NCI-H1436 (cell line): ENCODE data around the gene PCCA.
"Not testable (repeated sequence)": the region's sequence is repeated elsewhere in the genome, so short reads cannot be mapped to it uniquely, and the experiment has no call there.

Experiments used
- DNase-seq: peaks from one replicate; lab custom pipeline; 2025; lab: John Stamatoyannopoulos, UW

The PCCA gene

DNA sequence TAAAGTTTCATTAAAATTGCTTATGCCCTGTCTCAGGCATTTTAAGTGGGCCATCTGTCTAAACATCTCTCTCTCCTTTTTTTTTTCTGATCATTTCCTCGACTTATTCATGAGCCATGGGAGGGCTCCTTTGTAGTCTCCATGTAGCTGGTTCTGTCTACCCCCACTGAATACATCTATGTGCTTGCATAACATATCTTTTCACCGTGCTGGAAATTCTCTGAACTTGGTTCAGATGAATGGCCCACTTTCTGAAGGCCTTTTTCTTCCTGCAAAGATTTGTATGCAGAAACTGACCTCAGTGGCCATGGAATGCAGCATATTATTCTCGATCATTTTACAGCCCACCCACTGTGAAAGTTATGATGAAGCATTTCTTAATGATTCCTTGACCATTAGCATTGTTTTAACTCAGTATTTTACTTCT lies 274.4 kb downstream of the PCCA start:
- no peak for DNase-seq

DNA sequence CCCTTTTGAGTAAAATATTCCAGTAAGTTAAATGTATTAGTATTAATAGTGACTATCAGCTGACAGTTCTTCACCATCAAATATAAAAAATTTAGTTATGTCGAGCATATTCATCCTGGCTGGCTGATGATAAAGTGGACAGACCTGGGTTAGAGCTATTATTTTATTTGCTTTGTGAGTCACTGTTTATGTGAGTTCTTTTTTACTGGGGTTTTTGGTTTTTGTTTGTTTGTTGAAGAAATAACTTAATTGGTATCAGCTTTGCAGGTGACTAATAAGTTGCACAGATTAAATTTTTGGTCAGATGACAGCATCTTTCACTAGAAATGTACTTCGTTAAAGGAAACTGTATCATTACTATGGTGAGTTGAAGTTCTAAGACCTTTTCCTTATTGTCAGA lies 275.0 kb downstream of the PCCA start:
- DNase-seq, result no peak

DNA sequence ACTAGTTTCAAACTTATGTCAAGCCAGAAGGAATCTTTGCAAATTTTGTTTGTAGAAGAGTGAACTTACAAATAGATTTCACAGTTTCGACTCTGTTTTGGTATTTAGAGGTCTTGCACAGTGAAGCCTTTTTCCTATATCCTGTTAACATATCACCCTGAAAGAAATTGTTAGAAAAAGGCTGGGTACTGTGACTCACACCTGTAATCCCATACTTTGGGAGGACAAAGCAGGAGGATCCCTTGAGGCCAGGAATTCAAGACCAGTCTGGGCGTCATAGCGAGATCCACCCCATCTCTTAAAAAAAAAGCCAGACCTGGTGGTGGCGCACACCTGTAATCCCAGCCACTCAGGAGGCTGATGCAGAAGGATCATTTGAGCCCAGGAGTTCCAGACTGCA lies 275.7 kb downstream of the PCCA start:
- no peak for DNase-seq

DNA sequence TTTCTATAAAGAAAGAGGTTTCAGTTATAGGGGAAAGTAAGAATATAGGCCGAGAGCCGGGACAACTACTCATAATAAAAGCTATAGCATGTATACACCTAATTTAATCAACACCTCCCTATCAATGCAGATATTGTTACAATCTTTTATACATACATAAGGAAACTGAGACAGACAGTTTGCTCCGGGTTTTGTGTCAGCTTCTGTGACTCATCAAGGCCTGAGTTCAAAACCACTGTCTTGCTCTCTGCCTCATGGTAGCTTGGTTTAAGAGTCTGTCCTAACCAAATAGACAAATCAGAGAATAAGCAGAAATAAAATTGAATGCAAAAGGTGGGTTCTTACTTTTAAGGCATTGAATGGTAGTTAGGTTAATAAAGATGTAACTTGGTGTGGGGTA lies 276.8 kb downstream of the PCCA start:
- no peak for DNase-seq

DNA sequence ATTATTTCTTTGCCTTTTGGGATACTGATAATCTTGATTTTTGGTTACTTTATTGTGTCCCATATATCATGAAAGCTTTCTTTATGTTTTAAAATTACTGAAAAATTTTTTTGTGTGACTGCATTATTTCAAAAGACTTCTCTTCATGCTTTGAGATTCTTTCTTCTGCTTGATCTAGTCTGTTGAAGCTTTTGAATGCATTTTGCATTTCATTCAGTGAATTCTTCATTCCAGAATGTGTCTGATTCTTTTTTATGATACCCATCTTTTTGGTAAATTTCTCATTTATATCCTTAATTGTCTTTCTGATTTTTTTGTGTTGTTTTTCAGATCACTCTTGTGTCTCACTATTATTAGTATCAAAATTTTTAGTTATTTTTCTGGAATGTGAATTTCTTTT lies 289.6 kb downstream of the PCCA start:
- no peak for DNase-seq

DNA sequence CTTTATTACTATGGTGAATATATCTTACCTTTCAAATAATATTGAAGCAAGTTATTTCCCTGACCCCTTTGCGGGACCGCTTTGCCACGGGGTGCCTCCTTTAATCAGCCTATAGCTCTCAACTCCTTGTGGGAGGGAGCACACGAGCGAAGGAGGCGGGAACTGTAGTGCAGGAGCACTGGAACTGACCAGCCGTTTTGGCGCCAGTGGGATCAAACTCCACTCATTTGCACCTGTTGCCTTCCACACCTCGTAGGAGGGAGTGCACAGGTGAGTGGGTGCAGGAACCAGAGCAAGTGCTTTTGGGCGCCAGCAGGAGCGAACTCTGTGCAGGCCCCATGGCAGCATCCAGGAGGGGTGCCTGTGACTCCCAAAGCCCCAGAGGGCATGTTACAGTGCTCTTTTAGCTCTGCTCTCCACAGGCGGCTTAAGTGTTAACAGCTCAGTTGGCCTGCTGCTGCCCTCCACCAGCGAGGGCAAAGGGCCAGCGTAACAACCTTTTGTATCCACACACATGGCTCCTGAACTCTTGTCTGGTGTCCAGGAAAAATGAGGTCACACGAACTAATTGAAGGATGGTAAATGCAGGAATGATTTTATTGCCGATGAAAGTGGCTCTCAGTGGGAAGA lies 292.8 kb downstream of the PCCA start:
- DNase-seq, result no peak

DNA sequence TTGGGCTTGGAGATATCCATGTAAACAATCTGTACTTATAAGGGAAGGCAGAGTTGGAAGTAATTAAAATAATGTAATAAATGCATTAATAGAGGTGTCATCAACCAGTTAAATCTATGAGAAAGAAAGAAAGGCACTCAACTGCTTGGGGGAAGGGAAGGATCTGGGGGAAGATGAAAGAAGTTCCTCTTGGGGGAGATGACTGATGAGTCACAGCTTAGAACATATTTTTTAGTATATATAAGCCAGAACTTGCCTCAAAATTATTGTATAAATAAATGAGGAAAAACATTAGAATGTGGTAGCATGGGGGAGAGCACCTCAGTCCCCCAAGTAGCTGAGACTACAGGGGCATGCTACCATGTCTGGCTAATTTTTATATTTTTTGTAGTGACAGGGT lies 293.9 kb downstream of the PCCA start:
- DNase-seq, result no peak

DNA sequence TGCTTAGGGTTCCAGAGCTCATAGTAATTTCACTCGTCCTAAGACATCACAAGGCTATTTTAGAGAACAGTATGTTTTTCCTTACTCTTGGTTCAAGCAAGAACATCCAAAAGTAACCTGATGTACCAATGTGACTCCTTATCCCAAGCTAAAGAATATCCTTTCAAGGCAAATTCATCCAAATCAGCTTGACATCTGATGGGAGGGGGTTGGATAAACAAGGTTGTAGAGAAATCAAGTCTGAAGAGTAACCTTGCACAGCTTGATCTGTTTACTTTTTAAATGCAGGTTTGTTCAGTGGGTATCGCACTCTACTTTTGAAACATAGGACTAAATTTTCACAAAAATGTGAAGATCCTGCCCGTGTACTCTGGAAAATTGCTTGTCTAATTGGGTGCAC lies 298.5 kb downstream of the PCCA start:
- DNase-seq, result no peak

DNA sequence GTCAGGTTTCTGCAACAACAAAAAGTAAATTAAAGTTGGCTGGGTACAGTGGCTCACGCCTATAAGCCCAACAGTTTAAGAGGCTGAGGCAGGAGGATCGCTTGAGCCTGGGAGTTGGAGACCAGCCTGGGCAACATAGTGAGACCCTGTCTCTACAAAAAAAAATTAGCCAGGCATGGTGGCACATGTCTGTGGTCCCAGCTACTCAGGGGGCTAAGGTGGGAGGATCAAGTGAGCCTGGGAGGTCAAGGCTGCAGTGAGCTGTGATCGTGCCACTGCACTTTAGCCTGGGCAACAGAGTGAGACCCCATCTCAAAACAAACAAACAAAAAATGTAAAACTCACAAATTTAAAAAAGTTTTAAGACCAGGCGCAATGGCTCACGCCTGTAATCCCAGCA lies 299.3 kb downstream of the PCCA start:
- not testable (repeated sequence) for DNase-seq

DNA sequence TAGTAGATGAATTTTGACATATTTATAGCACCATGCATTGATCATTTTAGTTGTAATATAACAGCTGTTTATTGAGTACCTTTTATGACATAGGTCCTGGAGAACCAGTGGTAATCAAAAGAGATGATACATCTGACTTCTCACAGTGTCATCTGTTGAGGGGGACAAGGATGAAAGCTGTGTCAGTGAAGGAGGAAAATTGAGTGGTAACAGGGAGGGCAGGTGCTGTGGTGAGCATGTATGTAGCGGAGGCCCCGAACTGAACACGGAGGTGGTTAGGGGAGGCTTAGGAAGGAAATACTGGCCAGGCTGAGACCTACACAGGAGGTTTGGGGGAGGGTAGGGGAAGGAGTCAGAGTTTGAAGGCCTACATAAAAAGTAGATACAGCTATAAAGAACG lies 300.0 kb downstream of the PCCA start:
- DNase-seq, result no peak

DNA sequence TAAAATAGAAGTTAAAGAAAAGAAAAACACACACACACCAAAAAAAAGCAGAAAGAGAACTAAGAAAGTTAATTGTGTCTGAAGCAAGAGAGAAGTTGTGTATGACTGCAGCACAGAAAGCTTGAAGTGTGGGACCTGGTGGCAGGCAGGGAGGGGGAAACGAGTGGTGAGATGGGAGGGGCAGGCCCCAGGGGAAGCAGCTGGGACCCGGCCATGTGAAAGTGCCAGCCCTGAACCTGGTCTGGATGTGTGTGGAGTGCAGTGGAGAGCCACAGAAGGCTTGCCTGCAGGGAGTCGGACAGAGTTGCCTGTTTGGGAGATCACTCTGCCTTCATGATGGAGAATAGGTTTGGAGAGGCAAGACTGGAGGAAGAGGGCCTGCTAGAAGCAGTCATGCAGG lies 300.7 kb downstream of the PCCA start:
- DNase-seq, result no peak

DNA sequence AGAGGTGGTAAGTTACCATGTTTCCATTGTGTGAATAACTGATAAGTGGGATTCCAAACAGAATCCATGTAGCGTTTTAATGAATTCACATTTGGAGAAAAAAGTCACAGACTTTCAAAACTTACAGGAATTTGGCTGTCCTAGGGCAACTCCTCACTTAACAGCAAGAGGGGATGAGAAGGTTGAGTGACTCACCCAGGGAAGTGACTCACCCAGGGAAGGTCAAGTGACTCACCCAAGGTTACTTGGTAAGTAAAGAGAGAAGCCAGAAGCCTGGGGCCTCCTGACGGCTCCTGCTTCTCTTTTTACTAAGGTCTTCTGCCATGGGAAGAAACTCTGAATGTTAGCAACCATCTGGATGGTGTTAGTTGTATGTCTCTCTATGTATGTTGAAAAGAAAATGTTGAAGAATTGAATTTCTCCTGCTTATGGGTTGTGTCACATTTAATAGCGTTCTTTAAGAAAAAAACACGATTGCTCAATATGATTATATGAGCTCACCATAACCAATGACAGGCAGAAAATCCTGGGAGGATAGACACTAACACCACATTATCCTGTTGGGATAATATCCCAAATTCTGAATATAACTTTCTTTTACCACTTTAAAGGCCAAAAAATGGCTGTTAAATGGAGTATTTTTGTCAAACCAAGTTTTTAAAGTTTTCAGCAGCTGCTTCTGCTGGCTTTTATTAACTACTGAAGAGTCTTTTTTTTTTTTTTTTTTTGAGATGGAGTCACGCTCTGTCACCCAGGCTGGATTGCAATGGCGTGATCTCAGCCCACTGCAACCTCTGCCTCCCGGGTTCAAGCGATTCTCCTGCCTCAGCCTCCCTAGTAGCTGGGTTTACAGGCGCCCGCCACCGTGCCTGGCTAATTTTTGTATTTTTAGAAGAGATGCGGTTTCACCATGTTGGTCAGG lies 304.1 kb downstream of the PCCA start:
- DNase-seq, result no peak

DNA sequence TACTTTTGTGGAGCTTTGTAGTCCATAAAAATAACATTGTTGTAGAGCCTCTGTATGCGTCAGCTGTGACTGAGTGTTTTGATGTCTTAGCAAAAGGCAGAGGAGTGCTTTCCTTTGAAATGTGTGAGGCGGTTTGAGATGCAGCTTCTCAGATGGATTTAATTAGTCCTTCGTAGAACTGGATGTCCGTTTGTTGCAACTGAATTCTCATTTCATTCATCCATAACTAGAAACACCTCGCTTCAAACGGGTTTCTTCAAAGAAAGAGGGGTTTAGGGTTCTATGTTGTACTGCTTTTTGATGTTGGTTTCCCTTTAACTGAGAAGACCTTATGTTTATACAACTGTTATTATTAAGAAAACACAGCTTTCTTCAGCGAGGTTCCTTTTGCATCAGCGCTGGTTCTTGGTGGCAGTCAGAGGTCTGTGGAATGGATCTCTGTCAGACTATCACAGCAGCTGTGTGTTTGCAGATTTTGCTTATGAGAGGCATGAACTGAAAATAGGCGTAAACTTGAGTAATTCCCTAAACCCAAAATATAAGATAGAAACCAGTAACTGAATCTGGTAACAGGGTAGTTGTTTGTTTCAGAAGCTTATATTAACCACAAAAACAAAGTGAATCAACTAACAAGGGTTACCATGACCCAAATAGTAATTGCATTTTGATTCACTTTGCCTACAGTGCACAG lies 305.3 kb downstream of the PCCA start:
- no peak for DNase-seq

DNA sequence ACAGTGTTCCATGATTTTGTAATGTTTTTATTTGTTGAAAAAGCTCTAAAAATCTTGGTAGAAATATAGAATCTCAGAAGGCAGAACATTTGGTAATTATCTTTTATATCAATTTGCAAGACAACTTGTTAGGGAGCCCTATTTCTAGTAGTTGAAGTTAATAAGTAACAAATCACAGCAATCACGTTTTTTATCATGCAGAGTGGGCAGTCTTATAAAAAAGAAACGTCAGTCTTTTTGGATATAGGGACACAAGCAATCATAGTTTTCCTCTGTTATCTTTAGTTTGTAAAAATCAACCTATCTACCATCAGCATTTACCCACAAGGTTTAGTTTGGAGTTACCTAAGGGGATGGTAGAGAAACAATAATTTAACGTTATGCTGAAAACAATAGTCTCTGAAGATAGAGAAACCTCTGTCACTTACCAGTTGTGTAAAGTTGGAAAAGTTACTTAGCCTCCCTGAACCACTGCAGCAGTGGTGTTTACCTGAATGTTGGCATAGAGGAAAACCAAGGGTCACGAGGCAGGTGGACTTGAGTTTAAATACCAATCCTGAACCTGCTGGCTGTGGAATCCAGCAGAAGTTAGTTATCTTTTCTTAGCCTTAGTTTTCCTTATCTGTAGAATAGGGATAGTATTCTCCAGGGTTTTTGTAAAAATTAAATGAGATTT lies 306.9 kb downstream of the PCCA start:
- no peak for DNase-seq

DNA sequence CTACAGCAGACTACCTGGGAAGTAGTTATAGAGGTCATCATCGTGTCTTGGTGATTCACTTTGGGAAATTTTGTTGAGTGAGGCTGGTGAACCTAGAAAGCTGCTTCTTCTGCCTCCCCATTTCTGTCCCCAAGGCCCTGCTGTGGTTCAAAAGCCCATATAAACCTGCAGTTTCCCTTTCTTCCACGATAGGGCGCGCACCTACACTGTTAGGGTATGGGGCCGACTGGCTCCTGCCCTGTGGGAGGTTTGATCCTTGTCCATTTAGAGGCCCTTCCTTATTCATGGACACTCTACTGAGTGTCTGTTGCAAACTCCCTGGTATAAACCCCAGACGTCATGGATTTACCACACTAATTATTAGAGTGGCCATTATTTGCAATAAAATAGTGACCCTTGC lies 307.9 kb downstream of the PCCA start:
- no peak for DNase-seq

DNA sequence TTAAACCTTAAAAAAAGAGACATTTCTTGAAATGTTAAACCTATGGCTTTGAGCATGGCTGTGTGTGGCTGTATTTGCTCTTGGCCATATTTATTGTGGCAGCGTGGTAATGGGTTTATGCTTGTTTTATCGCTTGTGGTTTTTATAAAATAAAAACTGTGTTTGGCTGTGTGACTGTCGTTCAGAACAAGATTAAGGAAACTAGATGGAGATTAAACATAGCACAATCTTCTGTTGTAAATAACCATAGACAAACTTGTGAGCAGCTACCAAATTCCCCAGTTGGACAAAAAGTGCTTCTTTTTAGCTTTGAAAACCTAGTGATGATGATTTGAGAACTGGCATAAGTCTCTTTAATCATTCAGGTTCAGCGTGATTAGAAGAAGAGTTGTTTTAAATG lies 308.7 kb downstream of the PCCA start:
- DNase-seq, result no peak

DNA sequence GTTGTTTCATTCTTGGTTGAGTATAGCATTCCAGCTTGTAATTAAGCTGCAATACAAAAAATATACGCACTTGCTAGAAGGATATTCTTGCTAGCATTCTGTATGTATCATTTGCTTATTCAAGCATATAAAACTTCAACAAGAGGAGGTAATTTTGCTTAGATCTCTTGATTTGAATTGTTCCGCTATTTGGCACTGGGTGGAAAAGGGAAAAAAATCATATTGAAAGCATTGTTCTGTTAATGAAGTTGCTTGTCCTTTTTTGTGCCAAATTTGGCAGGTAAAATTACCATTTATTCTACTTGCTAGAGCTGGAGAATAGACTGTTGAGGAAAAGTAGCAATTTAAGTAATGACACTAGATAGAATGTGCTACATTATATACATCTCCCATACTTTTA lies 309.5 kb downstream of the PCCA start:
- no peak for DNase-seq

DNA sequence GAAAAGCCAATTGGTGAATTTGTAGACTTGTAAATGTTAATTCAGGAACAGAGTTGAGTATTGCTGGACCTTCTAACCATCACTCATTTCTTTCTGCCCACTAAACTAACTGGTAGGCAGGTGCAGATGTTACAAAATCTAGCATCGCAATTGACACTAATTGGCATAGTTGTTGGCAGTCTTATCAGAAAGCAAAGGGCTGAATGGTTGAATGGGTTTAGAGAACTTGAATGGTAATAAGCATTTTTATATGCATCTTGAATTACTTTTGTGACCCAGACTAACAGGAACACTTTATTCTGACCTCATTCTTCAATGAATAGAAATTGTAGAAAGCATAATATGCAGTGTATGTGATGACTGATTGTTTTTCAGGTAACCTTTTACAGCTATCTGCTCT lies 310.6 kb downstream of the PCCA start:
- peak; percentile 62 for DNase-seq

DNA sequence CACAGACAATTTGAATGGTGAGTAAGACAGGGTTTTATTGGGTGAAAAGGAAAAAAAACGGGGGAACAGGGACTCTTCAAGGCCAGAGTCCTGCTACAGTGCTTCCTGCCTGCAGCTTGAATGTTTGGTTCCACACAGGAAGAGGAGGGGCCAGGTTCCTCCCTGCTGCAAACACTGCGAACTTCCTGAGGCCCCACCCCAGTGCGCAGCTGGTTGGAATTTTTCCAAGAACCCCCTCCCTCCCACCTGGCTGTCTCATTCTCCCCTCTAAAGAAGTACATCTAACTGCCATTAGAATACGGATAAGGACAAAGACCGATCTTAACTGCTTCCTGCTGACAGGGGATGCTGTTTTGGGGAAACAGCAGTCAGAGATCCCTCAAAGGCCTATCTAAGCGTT lies 314.8 kb downstream of the PCCA start:
- DNase-seq, result no peak

DNA sequence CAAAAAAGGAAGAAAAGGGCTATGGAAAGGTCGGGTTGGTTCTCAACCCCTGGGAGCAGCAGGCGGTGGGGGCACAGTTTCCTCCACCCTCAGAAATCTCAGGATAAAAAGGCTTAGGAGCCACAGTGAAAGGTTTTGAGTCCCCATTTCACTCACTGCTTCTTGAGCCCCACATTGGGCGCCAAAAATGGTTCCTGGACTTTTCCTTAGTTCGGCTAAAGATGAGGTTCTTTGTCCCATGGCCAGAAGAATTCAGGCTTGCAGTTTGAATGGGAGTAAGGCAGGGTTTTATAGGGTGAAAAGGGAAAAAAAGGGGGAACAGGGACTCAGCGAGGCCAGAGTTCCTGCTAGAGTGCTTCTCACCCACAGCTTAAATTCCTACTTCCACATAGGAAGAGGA lies 320.2 kb downstream of the PCCA start:
- no peak for DNase-seq

DNA sequence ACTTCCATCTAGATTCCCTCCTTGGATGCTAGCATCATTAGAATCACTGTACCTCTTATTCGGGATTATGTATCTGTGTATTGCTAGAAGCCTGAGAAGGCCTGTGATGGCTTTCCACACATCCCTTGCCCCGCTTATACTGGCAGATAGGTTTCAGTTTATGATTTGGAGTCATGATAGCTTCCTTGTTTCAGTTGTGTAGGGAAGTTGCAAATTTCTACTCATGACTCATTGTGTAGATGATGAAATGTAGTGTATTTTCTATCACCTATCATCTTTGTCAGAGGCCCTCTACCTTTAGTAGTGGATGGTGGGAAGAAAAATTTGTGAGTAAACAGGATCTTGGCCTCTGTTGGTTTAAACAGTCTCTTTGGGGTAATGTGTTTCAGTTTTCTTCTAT lies 334.5 kb downstream of the PCCA start:
- no peak for DNase-seq

DNA sequence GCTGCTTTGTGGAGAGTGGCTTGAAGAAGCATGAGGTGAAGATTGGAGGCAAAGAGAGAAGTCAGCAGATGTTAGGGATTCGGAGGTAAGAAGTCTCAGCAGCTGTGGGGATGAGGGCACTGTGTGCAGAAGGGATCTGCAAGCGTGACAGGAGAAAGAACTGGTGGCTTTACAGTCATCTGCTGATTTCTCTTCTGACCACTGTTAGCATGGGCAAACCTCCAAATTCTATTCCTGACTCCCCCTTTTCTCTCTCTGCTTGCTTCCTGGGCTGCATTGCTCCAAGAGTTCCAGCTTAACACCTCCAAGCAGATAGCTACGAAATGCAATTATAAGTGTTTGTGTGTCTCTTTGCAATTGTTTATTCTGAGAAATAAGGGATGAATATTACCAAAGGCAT lies 340.1 kb downstream of the PCCA start:
- no peak for DNase-seq

DNA sequence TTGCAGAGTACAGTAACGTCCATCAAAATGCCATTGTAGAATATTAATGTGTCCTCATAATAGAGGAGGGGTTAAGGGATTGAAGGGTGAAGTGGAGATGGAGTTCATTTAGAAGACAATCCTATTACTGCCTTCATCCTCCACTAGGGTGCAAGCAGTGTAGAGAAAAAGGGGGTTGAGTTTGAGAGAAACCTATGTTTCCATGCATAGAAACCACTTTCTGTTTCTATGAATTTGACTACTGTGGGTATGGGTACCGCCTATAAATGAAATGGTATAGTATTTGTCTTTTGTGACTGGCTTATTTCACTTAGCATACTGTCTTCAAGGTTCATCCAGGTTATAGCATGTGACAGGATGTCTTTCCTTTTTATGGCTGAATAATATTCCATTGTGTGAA lies 343.7 kb downstream of the PCCA start:
- no peak for DNase-seq
